ENCODE measurements around the gene C19orf44. TPM values are rescaled to one million over a fixed set of nuclear protein-coding genes. Genes with fewer than 3 reads are reported as not detected.

The C19orf44 gene
- total RNA-seq, 1 experiment from 2014 or later = 9.2 TPM

DNA sequence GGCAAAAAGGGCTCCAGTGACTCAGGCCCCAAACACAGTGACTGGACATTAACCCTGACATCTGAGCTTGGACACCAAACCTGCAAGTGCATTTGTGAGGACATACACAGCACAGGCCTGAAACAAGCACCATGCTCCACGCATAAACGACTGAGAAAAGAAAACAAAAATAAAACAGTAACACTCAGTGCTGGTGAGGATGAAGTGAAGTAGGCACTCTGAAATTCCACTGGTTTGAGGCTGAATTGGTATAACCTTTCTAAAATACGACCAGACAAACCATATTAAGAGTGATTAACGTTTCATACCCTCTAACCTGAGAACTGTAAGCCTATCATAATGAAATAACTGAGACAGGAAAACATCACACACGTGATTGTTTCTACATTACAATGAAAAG, 70.5 kb downstream of the C19orf44 start:
- CTCF ChIA-PET = no interaction called here
- no TSS peak for BruUV-seq (replicated peaks)

GRCh38 chr19:16569609-16570320, 73.6 kb downstream of the C19orf44 start:
- no peaks in the 10 kb centered on the region for H3K9me3 Mint-ChIP-seq (ENCODE audit: unreplicated experiment)
- TF ChIP-seq CTCF (IDR thresholded peaks at IDR 0.05; ENCODE audit: unreplicated experiment) = no peak
- peak overlapping the region; percentile 99 for H3K4me3 Mint-ChIP-seq (ENCODE audit: unreplicated experiment)
- CTCF ChIA-PET = interaction anchor here (0.5 to 1.0 kb wide), 4 partner anchors 200 to 697 kb away, joined by 3 to 4 read pairs (median 3); no protein-coding TSS in a partner anchor
- DNase-seq (ENCODE audit: unreplicated experiment) = no peak
- H3K36me3 Mint-ChIP-seq (ENCODE audit: insufficient read depth, unreplicated experiment) = peaks cover 67% of the 10 kb centered on the region
- H3K4me1 Mint-ChIP-seq (ENCODE audit: insufficient read depth, unreplicated experiment) = peaks cover 32% of the 10 kb centered on the region
- POLR2A ChIA-PET = interaction anchor here (0.5 to 6.1 kb wide), 7 partner anchors 12 to 91 kb away, joined by 3 to 51 read pairs (median 6); partner anchors contain the start of genes MED26, SMIM7 and TMEM38A
- H3K27ac Mint-ChIP-seq (ENCODE audit: low read depth, unreplicated experiment) = peak overlapping the region; percentile 95
- H3K27me3 Mint-ChIP-seq (ENCODE audit: insufficient read depth, unreplicated experiment) = no peaks in the 10 kb centered on the region
- no TSS peak for BruUV-seq (replicated peaks)
- intact Hi-C loops (cut with micrococcal nuclease) = loop anchor here (1.0 to 5.0 kb wide), 2 partner anchors 58 to 258 kb away; partner anchors contain the start of gene SIN3B

More for the DNA sequence above, 70.5 kb downstream of the C19orf44 start:
- DNase-seq (ENCODE audit: unreplicated experiment) = no peak
- intact Hi-C loops (cut with micrococcal nuclease) = no loop called here
- Mint-ChIP-seq H3K4me1 (ENCODE audit: insufficient read depth, unreplicated experiment) (peaks cover 23% of the 10 kb centered on the region), H3K27ac (ENCODE audit: low read depth, unreplicated experiment) (no peak overlapping the region), H3K9me3 (ENCODE audit: unreplicated experiment) (no peaks in the 10 kb centered on the region), H3K36me3 (ENCODE audit: insufficient read depth, unreplicated experiment) (peaks cover 82% of the 10 kb centered on the region), H3K4me3 (ENCODE audit: unreplicated experiment) (no peak overlapping the region), H3K27me3 (ENCODE audit: insufficient read depth, unreplicated experiment) (no peaks in the 10 kb centered on the region)
- POLR2A ChIA-PET = interaction anchor here (1.6 kb wide), 1 partner anchor 24 kb away, joined by 4 read pairs; no protein-coding TSS in a partner anchor
- no peak for TF ChIP-seq CTCF (IDR thresholded peaks at IDR 0.05; ENCODE audit: unreplicated experiment)

Other genes starting within 250 kb of the C19orf44 start
- gene KLF2, start 171.6 kb upstream of the C19orf44 start, total RNA-seq (2022) = 3.3 and 3.8 TPM in 2 replicates
- 33.7 and 38.7 TPM in 2 replicates for gene EPS15L1, start 24.4 kb upstream of the C19orf44 start, total RNA-seq (2022)
- not detected in 2 replicates for gene CALR3, start 227 bp upstream of the C19orf44 start, total RNA-seq (2022)
- gene CHERP, start 46.0 kb downstream of the C19orf44 start, total RNA-seq (2022) = 45.6 and 51.6 TPM in 2 replicates
- gene SLC35E1, start 76.0 kb downstream of the C19orf44 start, total RNA-seq (2022) = 62.2 and 62.6 TPM in 2 replicates
- 11.1 and 12.9 TPM in 2 replicates for gene MED26, start 131.8 kb downstream of the C19orf44 start, total RNA-seq (2022)
- gene SMIM7, start 163.8 kb downstream of the C19orf44 start, total RNA-seq (2022) = 69.3 and 81.8 TPM in 2 replicates
- 2.1 and 4.5 TPM in 2 replicates for gene TMEM38A, start 164.7 kb downstream of the C19orf44 start, total RNA-seq (2022)
- gene NWD1, start 223.5 kb downstream of the C19orf44 start, total RNA-seq (2022) = 0.59 and 0.63 TPM in 2 replicates

Measured in MCF 10A (cell line).